PFSK-1 (cell line): ENCODE data around the gene LIPT2.

Experiments
- FOXP2 ChIP-seq: optimal IDR thresholded peaks from 2 replicates; pipeline ENCODE3; 2011; ENCODE audit warnings: borderline replicate concordance, control low read depth, inconsistent platforms; ENCODE audit not compliant: insufficient read depth; ENCODE audit errors: extremely low read length, extremely low read depth
- POLR2AphosphoS5 ChIP-seq: IDR thresholded peaks from 2 replicates; pipeline ENCODE4 v1.6.1; 2012; ENCODE audit warnings: low read depth, mild to moderate bottlenecking, control low read depth, low read length, moderate library complexity
- SIN3A ChIP-seq: IDR thresholded peaks from 2 replicates; pipeline ENCODE4 v1.6.1; 2012; ENCODE audit warnings: mild to moderate bottlenecking, low read length, moderate library complexity, borderline replicate concordance; ENCODE audit not compliant: insufficient read depth
- TAF1 ChIP-seq: IDR thresholded peaks from 2 replicates; pipeline ENCODE4 v1.6.1; 2012; ENCODE audit warnings: low read length, control low read depth, borderline replicate concordance; ENCODE audit not compliant: insufficient read depth
- TF ChIP-seq, protein P1 (sequence below), 2 experiments: IDR thresholded peaks; 2 replicates each; pipeline versions ENCODE4 v1.6.1 to v1.8.0; 2011 to 2012; ENCODE audit warnings: low read depth in 2 of 2, low read length in 2 of 2, control low read depth in 1 of 2, inconsistent platforms in 1 of 2, mild to moderate bottlenecking in 1 of 2, moderate library complexity in 1 of 2; ENCODE audit not compliant: insufficient read depth in 1 of 2

LIPT2 gene

DNA sequence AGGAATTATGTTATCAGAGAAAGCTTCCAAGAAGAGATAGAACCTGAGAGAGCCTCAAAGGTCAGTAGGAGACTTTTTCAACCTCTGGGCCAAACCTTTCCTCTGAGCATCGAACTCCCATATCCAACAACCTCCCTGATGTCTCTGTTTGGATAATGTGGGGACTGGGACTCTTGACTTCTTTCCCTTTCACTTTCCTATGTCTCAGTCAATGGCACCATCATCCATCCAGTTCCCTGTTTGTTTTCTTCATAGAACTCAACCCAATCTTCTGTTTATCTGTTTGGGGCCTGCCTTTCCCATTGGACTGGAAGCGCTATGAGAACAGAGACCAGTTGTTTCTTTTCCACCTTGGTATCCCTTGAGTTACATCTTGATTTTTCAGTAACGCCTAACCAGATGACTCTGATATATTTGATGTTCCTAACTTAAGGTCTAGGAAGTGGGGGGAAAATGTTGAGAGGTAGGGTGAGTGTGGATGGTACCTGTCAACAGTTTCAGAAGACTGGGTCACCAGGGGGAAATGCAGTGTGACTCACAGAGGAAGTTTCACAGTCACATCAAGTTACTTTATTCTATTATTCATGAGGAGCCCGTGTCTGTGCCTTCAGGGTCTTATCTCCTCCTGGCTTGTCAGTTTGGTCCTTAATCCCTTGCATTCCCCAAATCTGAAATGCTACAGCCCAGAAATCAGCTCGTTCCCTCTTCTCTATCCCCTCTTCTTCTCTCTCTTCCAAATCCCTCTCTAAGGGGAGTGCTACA, 21.7 kb downstream of the LIPT2 start:
- TF ChIP-seq FOXP2 (no peak), SIN3A (no peak), TAF1 (no peak), POLR2AphosphoS5 (no peak)
- TF ChIP-seq, protein P1, sequence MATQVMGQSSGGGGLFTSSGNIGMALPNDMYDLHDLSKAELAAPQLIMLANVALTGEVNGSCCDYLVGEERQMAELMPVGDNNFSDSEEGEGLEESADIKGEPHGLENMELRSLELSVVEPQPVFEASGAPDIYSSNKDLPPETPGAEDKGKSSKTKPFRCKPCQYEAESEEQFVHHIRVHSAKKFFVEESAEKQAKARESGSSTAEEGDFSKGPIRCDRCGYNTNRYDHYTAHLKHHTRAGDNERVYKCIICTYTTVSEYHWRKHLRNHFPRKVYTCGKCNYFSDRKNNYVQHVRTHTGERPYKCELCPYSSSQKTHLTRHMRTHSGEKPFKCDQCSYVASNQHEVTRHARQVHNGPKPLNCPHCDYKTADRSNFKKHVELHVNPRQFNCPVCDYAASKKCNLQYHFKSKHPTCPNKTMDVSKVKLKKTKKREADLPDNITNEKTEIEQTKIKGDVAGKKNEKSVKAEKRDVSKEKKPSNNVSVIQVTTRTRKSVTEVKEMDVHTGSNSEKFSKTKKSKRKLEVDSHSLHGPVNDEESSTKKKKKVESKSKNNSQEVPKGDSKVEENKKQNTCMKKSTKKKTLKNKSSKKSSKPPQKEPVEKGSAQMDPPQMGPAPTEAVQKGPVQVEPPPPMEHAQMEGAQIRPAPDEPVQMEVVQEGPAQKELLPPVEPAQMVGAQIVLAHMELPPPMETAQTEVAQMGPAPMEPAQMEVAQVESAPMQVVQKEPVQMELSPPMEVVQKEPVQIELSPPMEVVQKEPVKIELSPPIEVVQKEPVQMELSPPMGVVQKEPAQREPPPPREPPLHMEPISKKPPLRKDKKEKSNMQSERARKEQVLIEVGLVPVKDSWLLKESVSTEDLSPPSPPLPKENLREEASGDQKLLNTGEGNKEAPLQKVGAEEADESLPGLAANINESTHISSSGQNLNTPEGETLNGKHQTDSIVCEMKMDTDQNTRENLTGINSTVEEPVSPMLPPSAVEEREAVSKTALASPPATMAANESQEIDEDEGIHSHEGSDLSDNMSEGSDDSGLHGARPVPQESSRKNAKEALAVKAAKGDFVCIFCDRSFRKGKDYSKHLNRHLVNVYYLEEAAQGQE (IDR thresholded peaks at IDR 0.05; ENCODE audit: insufficient read depth in 1 of 2, low read depth in 2 of 2, low read length in 2 of 2) = no peak

DNA sequence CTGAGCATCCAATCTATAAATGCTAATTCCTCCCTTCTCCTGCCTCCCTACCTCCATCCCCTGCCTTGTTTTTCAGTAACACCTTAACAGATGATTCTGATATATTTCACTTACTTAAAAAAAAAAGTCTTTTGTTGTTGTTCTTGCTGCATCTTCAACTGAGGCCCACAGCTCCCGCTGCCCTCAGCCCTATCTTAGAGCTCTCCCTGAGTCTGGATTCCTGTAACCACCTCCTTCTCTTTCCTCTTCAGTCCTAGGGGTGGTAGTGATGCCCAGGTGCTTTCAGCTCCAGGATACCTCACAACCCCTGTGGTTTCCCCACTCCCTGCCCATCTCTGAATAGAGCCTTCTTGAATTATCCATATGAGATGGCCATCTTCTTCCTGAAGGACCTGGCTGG, 22.5 kb downstream of the LIPT2 start:
- no peak for TF ChIP-seq FOXP2
- TF ChIP-seq, protein P1 (IDR thresholded peaks at IDR 0.05; ENCODE audit: insufficient read depth in 1 of 2, low read depth in 2 of 2, low read length in 2 of 2) = no peak
- no peak for TF ChIP-seq POLR2AphosphoS5
- TF ChIP-seq TAF1 = no peak
- TF ChIP-seq SIN3A = no peak

DNA sequence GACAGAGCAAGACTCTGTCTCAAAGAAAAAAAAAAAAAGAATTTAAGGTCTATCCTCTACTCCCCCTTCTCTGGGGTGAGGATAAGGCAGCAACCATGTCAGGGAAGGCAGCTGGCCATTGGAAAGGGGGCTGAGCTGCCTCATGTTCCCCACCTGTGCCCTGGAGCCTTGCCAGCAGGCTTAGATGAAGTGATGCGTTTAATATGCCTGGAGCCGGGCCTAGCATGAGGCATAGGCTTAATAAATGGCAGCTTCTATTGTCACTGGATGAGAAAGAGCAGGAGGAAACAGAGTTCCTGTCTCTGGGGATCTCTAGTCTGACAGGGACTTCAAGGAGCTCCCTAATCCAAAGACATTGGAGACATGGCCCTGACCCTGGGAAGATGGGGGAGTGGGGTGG, 23.0 kb downstream of the LIPT2 start:
- no peak for TF ChIP-seq SIN3A
- TF ChIP-seq POLR2AphosphoS5 = no peak
- TF ChIP-seq, protein P1 (IDR thresholded peaks at IDR 0.05; ENCODE audit: insufficient read depth in 1 of 2, low read depth in 2 of 2, low read length in 2 of 2) = no peak
- no peak for TF ChIP-seq TAF1
- no peak for TF ChIP-seq FOXP2

- no peak for TF ChIP-seq POLR2AphosphoS5
- TF ChIP-seq FOXP2 = no peak
- no peak for TF ChIP-seq TAF1
- TF ChIP-seq SIN3A = no peak
- TF ChIP-seq, protein P1 (IDR thresholded peaks at IDR 0.05; ENCODE audit: insufficient read depth in 1 of 2, low read depth in 2 of 2, low read length in 2 of 2) = no peak
Measured at GRCh38 chr11:74468936-74469335, 24.6 kb downstream of the LIPT2 start.
